A673 (cell line): ENCODE measurements around the gene ELMO3.

Source experiments
- EZH2 ChIP-seq: fragments of 200-600 bp; sonication (generic); IDR thresholded peaks from 2 replicates; pipeline ENCODE4 v1.6.1; 2017; ENCODE audit warnings: borderline replicate concordance, low read depth, mild to moderate bottlenecking, mixed read lengths, antibody characterized with exemption, low read length; ENCODE audit not compliant: poor library complexity, severe bottlenecking
- TF ChIP-seq, protein P1 (sequence below): fragments of 300-800, 200-600 bp; sonication (generic); conservative IDR thresholded peaks from 2 replicates; pipeline ENCODE4 v1.5.1; 2017; ENCODE audit warnings: low read depth, mild to moderate bottlenecking, antibody characterized with exemption, low read length, moderate library complexity, mixed read lengths

DNA sequence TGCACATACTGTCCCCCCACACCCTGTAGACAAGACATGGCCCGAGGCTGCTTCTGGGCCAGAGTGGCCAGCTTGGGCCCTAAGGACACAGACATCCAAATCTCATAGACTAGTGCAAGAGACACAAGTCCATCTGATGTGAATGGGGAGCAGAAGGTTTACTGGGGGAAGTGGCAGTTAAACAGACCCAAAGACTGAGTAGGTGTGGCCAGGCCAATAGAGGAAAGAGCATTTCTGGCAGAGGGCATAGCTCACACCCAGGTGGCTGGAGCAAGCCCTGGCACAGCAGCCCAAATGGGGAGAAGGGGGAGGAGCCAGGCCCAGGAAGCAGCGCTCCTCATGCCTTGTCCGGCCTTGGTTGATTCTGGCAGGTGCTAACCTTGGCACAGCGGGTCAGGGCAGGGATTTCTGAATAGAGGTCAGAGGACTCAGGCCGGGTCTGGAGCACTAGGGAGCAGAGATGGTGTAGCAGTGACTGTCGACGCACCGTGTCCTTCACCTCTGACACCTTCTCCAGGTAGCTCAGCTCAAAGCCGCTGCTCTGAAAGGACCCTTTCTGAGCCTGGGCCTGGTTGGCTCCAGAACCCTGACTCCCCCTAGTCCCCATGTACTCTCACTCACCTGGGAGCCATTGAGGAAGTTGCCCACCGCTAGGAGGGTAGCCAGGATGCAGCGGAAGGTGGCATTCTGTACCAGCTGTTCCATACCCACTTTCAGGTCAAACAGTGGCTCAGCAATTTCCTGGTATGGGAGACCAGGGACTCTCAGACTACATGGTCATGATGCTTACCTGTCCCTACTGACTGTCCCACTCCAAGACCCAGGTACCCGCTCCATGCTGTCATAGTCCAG lies 32.1 kb downstream of the ELMO3 start:
- TF ChIP-seq, protein P1, sequence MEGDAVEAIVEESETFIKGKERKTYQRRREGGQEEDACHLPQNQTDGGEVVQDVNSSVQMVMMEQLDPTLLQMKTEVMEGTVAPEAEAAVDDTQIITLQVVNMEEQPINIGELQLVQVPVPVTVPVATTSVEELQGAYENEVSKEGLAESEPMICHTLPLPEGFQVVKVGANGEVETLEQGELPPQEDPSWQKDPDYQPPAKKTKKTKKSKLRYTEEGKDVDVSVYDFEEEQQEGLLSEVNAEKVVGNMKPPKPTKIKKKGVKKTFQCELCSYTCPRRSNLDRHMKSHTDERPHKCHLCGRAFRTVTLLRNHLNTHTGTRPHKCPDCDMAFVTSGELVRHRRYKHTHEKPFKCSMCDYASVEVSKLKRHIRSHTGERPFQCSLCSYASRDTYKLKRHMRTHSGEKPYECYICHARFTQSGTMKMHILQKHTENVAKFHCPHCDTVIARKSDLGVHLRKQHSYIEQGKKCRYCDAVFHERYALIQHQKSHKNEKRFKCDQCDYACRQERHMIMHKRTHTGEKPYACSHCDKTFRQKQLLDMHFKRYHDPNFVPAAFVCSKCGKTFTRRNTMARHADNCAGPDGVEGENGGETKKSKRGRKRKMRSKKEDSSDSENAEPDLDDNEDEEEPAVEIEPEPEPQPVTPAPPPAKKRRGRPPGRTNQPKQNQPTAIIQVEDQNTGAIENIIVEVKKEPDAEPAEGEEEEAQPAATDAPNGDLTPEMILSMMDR: no peak
- no peak for TF ChIP-seq EZH2
